HCT116 (cell line): Measurements from ENCODE around the gene SLC22A13. TPM values are rescaled to one million over a fixed set of nuclear protein-coding genes. Genes with fewer than 3 reads are reported as not detected.
"Not testable (repeated sequence)": the region's sequence is repeated elsewhere in the genome, so short reads cannot be mapped to it uniquely, and the experiment has no call there.

ENCODE experiments used
- ATAC-seq: fragments of 200-7000 bp; cut with Tn5 transposase; 2 replicates; pipeline ENCODE4 v1.9.1; 2020; ENCODE audit warnings: mild to moderate bottlenecking, moderate library complexity
- BruUV-seq: library from RNA; stranded (reverse); fragments of 400-500 nt; replicated peaks from 2 replicates; lab custom pipeline; 2021; lab: Mats Ljungman, UMichigan
- CTCF ChIA-PET: fragments of 300-600 bp; sonication (Branson Sonifier 250); formaldehyde crosslinking; loops from one replicate; lab custom pipeline; 2021; ENCODE audit warnings: antibody characterized with exemption; lab: Charles Lee
- POLR2A ChIA-PET: fragments of 300-600, 350-600 bp; sonication (Branson Sonifier 250); formaldehyde crosslinking; loops from one replicate; lab custom pipeline; 2021; ENCODE audit warnings: antibody characterized with exemption; lab: Charles Lee
- RAD21 ChIA-PET, 2 experiments: fragments of 300-600 bp; sonication (Branson Sonifier 250); formaldehyde crosslinking; loops; one replicate each; lab custom pipeline; 2023; ENCODE audit warnings: low total read pairs in 2 of 2; ENCODE audit not compliant: uncharacterized antibody in 2 of 2, unreplicated experiment in 2 of 2, low non-redundant PET in 1 of 2; lab: Charles Lee
- DNase-seq: peaks from one replicate; pipeline ENCODE4 v3.0.0-alpha.2; 2010; ENCODE audit warnings: low read depth, low spot score
- H2AFZ ChIP-seq: fragments of 200-600 bp; shearing (Covaris generic), sonication (generic); 2 replicates; pipeline ENCODE4 v1.6.1; 2017; ENCODE audit warnings: low read depth, mixed run types, mixed read lengths, antibody characterized with exemption, low read length; ENCODE audit not compliant: poor library complexity, severe bottlenecking
- H3K27ac ChIP-seq: 2 replicates; pipeline ENCODE4 v1.5.1; 2012; ENCODE audit warnings: low read depth, low read length
- H3K27me3 ChIP-seq: fragments of 200-600 bp; sonication (generic); 2 replicates; pipeline ENCODE4 v1.6.1; 2016; ENCODE audit warnings: mixed run types, low read length, mixed read lengths; ENCODE audit not compliant: insufficient read depth
- H3K36me3 ChIP-seq, 2 experiments: fragments of 200-500 bp in 1 of 2; fragments of 200-600 bp in 1 of 2; sonication (Bioruptor generic) in 1 of 2; sonication (generic) in 1 of 2; 2 replicates each; pipeline versions ENCODE4 v1.5.1 to v1.6.1; 2014 to 2016; ENCODE audit warnings: low read length in 2 of 2, inconsistent platforms in 1 of 2, mixed read lengths in 1 of 2, mixed run types in 1 of 2; ENCODE audit not compliant: insufficient read depth in 2 of 2, control insufficient read depth in 1 of 2
- H3K4me1 ChIP-seq, 2 experiments: fragments of 200-600 bp in 1 of 2; sonication (generic) in 1 of 2; 2 replicates each; pipeline versions ENCODE4 v1.5.1 to v1.6.1; 2012 to 2017; ENCODE audit warnings: low read length in 2 of 2, inconsistent platforms in 1 of 2, mild to moderate bottlenecking in 1 of 2, mixed read lengths in 1 of 2, mixed run types in 1 of 2, moderate library complexity in 1 of 2; ENCODE audit not compliant: insufficient read depth in 2 of 2, control insufficient read depth in 1 of 2
- H3K4me2 ChIP-seq: fragments of 200-600 bp; sonication (generic); 2 replicates; pipeline ENCODE4 v1.6.1; 2017; ENCODE audit warnings: mixed run types, low read length, mixed read lengths
- H3K4me3 ChIP-seq, 2 experiments: fragments of 200-600 bp in 1 of 2; sonication (generic) in 1 of 2; replicated peaks in 1 of 2; 2 replicates each; pipeline ENCODE4 v1.5.1; 2011 to 2016; ENCODE audit warnings: low read length in 2 of 2, control low read depth in 1 of 2, low read depth in 1 of 2, mild to moderate bottlenecking in 1 of 2, mixed read lengths in 1 of 2, mixed run types in 1 of 2
- H3K79me2 ChIP-seq: fragments of 200-600 bp; sonication (generic); 2 replicates; pipeline ENCODE4 v1.6.1; 2017; ENCODE audit warnings: mild to moderate bottlenecking, mixed run types, low read length, moderate library complexity, mixed read lengths; ENCODE audit not compliant: insufficient read depth
- H3K9ac ChIP-seq: fragments of 200-600 bp; sonication (generic); 2 replicates; pipeline ENCODE4 v1.6.1; 2016; ENCODE audit warnings: low read length, mixed read lengths
- H3K9me2 ChIP-seq: fragments of 200-600 bp; sonication (generic), shearing (Covaris generic); 2 replicates; pipeline ENCODE4 v1.6.1; 2017; ENCODE audit warnings: mixed run types, mild to moderate bottlenecking, moderate library complexity; ENCODE audit not compliant: insufficient read depth
- H3K9me3 ChIP-seq, 2 experiments: fragments of 200-500 bp in 1 of 2; fragments of 200-600 bp in 1 of 2; sonication (Bioruptor generic) in 1 of 2; sonication (generic) in 1 of 2; 2 replicates each; pipeline ENCODE4 v1.6.1; 2014 to 2017; ENCODE audit warnings: low read length in 2 of 2, mixed read lengths in 2 of 2, inconsistent platforms in 1 of 2, low read depth in 1 of 2, mild to moderate bottlenecking in 1 of 2, mixed run types in 1 of 2, moderate library complexity in 1 of 2; ENCODE audit not compliant: control insufficient read depth in 1 of 2, insufficient read depth in 1 of 2
- H4K20me1 ChIP-seq: fragments of 200-600 bp; sonication (generic), shearing (Covaris generic); 2 replicates; pipeline ENCODE4 v1.6.1; 2017; ENCODE audit warnings: mixed run types, mild to moderate bottlenecking, moderate library complexity; ENCODE audit not compliant: insufficient read depth
- intact Hi-C: fragments of 100-400 bp; cut with micrococcal nuclease; formaldehyde crosslinking; loops from 2 replicates; pipeline ENCODE4 v1.10.0; 2022
- total RNA-seq: library from RNA; stranded (reverse); gene quantifications from one replicate; pipeline ENCODE4 v1.2.1, GENCODE V29; 2021; ENCODE audit not compliant: unreplicated experiment

The SLC22A13 gene
- total RNA-seq, 1 experiment from 2014 or later = 0.47 TPM

- H2AFZ ChIP-seq, H3K9me3 ChIP-seq, H3K36me3 ChIP-seq, H3K9ac ChIP-seq, H3K27ac ChIP-seq, H3K4me3 ChIP-seq, H3K79me2 ChIP-seq, H3K4me1 ChIP-seq, BruUV-seq, RAD21 ChIA-PET, H3K9me2 ChIP-seq, POLR2A ChIA-PET, H4K20me1 ChIP-seq, H3K27me3 ChIP-seq, ATAC-seq, H3K4me2 ChIP-seq, DNase-seq, intact Hi-C loops: not testable (repeated sequence)
- CTCF ChIA-PET = interaction anchor here (2.9 kb wide), 1 partner anchor 9 kb away, joined by 11 read pairs; no protein-coding TSS in a partner anchor
Observed at GRCh38 chr3:38289286-38290217, 23.9 kb downstream of the SLC22A13 start.

GRCh38 chr3:38297053-38297452 lies 31.4 kb downstream of the SLC22A13 start:
- H3K9ac ChIP-seq, H3K36me3 ChIP-seq, RAD21 ChIA-PET, H3K4me2 ChIP-seq, POLR2A ChIA-PET, intact Hi-C loops, H2AFZ ChIP-seq, H3K9me2 ChIP-seq, H3K9me3 ChIP-seq, H3K4me3 ChIP-seq, DNase-seq, H3K4me1 ChIP-seq, BruUV-seq, H4K20me1 ChIP-seq, H3K79me2 ChIP-seq, ATAC-seq, H3K27ac ChIP-seq, H3K27me3 ChIP-seq: not testable (repeated sequence)
- CTCF ChIA-PET = interaction anchor here (2.2 kb wide), 1 partner anchor 8 kb away, joined by 11 read pairs; no protein-coding TSS in a partner anchor
